ENCODE results near the gene TOMM20.

The TOMM20 gene

DNA sequence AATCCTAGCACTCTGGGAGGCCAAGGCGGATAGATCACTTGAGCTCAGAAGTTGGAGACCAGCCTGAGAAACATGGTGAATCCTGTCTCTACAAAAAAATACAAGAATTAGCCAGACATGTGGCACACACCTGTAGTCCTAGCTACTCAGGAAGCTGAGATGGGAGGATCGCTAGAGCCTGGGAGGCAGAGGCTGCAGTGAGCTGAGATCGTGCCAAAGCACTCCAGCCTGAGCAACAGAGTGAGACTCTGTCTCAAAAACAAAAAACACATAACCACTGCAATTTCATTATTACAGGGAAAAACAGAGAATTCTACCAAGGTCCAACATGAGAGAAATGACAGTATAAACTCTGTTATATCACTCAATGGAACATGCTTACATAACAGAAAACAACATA, 4.4 kb upstream of the TOMM20 start:
- no peak for FAIRE-seq

DNA sequence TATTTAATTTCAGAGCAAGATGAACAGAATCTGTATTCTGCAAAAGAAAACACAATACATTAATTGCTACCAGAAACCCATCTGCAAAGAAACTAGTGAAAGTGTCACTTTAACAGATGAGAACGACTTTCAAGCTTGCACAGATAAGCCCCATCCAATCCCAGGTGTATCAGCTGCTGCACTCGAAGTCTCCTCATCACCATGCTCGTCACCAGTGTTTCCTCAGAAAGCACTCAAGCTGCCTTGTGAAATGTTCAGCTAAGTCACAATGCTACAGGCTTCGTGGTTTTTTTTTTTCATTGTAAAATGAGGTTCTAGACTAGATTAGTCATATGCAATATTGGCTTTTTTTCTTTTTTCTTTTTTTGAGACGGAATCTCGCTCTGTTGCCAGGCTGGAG, 3.3 kb upstream of the TOMM20 start:
- FAIRE-seq = no peak

DNA sequence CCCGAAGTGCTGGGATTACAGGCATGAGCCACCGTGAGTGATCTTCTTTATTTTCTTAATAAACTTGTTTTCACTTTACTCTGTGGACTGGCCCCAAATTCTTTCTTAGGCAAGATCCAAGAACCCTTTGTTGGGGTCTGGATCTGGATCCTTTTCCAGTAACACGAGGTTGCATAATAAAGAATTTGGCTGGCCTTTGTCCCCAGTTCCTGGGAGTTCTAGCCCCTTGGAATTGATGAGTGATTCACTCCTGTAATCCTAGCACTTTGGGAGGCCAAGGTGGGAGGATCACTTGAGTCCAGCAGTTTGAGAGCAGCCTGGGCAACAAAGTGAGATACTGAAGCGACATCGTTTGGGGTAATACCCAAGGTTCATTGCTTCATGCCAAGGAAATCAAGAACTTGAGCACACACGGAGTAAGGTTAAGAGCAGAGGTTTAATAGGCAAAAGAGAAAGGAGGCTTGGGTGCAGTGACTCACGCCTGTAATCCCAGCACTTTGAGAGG, 2.2 kb upstream of the TOMM20 start:
- no peak for FAIRE-seq

DNA sequence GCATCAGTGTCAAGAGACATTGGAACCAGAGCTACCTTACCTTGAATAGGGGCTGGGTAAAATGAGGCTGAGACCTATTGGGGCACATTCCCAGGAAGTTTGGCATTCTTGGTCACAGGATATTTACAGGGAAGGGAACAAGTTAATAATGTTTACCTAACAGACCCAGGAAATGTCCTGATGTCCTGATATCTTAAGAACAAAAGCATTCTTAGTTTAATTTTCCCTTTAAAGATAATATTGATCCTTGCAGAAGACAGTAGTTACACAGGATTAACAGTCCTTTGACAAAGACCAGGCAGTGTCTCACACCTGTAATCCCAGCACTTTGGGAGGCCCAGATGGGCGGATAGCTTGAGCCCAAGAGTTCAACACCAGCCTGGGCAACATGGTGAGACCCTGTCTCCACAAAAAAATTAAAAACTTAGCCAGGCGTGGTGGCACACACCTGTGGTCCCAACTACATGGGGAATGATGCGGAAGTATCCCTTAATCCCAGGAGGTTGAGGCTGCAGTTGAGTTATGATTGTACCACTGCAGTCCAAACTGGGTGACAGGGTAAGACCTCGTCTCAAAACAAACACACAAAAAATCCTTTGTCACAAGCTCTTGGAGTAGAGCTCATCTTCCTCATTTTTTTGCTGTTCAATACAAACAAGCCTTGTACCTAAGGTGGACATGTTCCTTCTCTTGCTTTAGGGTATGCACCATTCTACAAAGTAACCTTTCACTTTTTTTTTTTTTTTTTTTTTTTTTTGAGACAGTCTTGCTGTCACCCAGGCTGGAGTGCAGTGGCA, 1.3 kb upstream of the TOMM20 start:
- FAIRE-seq = no peak

DNA sequence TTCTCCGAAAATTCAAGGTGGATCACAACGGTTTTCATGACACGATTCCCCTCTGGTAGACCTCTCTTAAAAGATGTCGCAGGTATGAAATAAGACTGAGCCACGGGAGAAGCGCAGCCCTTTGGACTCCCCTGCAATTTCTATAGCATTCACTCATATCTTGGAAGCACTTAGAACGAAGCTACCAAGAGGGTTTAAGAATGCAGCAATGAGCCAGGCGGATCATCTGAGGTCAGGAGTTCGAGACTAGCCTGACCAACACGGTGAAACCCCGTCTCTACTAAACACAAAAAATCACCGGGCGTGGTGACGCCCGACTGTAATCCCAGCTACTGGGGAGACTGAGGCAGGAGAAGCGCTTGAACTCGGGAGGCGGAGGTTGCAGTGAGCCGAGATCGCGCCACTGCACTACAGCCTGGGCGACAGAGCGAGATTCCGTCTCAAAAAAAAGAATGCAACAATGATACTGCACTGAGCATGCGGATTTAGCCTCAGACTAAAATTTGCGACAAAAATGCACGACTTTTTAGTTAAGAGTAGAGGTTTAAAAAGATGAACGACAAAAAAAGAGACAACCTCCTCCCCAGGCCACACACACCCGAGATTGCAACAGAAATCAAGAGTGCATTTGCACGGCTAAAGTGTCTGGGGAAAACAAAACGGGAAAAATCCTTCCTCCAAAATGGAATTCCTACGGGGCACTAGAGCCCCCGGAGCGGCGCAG, 743 bp downstream of the TOMM20 start:
- FAIRE-seq = no peak

DNA sequence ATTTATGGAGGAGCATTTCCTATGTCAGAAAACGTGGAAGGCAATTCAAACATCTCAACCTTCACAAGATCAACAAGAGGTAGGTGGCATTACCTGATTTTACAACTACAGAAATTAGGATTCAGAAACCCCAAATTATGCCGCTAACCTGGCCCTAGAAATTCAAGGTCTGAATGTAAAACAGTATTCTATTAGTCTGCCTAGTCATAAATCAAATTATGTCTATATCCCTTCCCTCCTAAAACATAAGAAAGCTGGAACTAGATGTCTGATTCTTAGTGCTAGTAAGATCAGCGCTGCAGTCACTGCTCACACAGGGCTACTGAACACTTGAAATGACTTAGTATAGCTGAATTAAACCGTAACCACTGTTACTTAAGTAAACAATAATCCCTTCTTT, 1.4 kb downstream of the TOMM20 start:
- FAIRE-seq = no peak

DNA sequence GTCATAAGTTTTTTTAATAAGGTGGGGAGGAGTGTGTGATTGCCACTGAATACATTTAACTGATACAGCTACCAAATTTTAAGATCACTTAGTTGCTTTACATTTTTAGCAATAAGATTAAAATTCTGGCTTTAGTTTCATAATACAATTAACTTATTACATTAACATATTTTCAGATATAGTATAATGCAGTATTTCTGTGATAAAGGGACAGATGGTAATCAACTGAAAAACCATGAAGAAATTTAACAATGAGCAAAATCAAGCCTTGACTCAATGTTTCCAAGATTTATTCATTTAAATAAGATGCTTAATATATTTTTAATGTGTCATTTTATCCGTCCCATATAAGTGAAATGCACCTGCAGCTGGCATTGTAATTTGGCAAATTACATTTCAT, 4.0 kb downstream of the TOMM20 start:
- FAIRE-seq = no peak

DNA sequence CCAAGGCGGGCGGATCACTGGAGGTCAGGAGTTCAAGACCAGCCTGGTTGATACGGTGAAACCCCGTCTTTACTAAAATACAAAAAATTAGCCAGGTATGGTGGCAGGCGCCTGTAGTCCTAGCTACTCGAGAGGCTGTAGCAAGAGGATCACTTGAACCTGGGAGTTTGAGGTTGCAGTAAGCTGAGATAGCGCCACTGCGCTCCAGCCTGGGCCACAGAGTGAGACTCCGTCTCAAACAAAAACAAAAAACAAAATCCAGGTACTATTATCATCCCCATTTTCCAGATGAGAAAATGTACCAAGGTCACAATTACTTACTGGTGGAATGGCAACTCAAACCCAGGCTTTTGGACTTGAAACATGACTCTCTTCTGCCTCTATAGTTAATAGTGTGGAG, 4.5 kb downstream of the TOMM20 start:
- no peak for FAIRE-seq

DNA sequence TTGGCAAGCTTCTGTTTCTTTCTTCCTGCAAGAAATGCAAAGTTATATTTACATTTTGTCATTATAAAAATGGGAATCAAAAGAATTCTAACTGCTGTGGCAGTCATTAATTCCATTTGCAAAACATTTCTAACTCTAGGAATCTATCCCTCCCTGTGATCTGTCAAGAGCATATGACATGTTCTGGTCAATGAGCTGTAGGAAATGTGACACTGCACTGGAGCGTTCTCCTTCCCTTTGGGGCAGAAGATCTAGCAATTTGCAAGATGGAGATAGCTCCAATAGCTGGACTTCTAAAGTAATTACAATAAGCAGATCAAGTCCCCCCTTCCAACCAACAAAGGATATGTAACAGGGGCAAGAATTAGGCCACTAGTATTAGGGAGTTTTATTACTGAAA, 6.3 kb downstream of the TOMM20 start:
- no peak for FAIRE-seq

DNA sequence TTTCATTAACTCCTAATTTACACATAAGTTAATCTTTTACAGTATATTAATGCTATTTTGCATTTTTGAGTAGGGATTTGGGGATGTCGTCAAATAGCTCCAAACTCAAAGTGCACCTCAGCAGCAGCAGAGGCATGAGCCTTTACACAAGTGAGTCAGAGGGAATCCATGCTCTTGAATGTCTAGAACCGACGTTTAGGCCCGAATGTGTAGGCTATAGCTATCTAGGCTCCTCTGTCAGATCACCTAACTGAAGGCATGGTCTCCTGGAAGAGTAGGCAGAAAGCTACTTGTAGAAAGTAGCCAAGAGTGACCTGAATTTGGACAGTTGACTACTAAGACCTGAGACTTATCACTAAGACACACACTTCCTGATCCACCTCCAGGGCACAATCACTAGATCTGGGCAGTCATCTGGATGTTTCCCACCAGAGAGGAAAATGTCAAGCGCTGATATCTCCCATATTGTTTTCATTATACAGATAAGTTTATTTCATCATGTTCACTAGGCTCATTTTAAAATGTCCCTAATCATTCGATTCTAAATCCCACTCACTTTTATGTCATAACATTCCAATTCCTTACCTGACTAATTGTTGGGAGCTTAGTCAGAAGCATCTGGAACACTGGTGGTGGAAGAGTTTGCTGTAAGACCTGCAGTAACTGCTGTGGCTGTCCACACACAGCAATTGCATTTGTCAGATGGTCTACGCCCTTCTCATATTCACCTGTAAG, 15.3 kb downstream of the TOMM20 start:
- no peak for FAIRE-seq

DNA sequence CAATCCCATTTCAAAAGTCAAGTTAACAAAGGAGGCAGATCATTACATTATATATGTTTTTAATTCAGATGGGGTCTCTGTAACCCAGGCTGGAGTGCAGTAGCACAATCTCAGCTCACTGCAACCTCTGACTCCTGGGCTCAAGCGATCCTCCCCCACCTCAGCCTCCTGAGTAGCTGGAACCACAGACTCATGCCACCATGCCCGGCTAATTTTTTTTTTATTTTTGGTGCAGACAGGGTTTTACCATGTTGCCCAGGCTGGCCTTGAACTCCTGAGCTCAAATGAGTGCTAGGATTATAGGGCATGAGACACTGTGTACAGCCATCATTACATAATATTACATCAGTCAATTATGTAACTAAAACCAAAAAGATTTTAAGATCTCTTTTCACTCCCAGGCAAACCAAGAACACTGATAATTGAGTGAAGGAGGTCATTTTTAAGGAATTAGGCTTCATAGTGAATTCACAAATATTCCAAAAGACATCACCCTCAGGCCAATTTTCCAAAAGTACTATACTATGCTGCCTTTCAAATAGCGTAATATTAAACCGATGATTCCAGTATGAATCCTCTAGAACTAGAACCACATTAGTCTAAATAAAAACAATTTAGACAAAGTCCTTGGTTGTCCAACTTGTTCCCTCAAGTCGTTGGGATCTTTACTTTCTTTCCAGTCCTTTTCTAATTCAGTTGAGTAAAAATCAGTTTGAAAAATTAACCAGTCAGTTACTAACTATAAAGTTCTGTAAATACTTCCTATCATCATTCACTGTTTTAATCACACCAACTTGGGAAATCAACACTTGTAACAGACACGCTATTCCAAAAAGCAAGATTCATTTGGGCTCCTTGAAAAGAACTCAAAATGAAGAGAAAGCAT, 16.1 kb downstream of the TOMM20 start:
- FAIRE-seq = no peak

DNA sequence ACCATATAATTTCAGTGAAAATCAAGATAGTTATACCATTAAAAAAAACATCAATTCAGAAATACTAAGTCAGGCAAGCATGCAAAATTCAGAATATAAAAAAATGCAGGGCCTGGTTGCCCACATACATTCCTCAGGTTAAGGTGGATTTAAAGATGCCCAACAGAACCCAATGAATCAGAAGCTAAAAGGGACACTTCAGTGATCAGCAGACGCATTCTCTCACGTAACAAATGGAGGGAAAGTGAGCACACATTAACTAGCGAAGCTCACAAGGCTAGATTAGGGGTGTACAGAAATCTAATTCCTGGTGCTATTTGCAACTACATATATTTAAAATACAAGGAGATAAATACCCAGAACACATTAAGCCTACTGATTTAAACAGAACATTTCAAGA, 17.5 kb downstream of the TOMM20 start:
- FAIRE-seq = no peak

DNA sequence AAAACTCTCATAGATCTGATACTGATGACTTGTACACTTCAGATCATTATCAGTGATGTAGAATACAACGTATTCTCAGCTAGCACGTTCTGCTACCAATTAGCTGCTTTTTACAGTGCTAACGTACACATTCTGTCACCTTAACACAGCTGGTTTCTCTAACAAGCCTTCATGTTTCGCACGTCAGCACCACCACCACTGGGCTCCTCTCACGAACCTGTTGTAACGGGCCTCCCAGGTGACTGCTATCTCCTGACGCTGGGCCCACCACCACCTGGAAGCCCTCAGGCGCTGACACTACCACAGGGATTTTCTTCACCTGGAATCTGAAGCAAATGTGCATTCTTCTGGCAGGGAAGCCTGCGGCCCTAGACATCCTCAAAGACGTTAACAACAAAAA, 19.8 kb downstream of the TOMM20 start:
- no peak for FAIRE-seq

DNA sequence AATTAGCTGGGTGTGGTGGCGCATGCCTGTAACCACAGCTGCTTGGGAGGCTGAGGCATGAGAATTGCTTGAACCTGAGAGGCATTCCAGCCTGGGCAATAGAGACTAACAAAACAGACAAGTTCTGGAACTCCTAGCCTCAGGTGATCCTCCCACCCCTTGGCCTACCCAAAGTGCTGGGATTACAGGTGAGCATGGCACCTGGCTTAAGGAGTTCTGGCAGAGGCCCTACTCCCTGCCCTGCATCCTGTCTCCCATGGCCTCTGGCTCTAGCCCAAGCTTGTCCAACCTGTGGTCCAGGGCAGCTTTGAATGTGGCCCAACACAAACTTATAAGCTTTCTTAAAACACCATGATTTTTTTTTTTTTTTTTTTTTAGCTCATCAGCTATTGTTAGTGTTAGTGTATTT, 20.4 kb downstream of the TOMM20 start:
- no peak for FAIRE-seq

DNA sequence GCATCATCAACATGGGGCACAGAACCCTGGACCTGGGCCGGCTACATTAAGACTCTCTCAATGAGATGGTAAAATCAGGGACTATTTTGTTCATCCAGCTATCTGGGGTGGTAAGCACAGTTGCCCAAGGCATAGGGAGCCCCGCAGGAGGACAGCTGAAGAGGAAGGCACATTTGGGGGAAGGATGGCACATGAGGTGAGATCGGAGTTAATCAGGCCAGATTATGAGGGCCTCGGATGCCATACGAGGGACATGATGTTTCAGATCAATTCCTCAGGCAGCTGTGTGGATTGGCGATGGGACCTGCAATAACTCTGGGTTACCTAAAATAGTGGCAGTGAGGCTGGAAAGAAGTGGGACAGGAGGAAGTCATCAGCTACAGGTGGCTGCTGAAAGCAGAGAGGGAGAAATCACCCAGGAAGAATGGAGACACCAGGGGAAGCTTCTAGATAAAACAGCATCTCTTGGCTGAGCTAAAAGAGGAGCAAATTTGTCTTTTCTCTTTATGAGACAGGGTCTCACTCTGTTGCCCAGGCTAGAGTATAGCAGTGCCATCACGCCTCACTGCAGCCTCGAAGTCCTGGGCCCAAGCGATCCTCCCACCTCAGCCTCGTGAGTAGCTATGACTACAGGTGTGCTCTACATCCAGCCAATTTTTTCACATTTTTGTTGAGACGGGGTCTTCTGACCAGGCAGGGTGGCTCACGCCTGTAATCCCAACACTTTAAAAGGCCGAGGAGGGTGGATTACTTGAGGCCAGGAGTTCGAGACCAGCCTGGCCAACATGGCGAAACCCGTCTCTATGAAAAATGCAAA, 21.1 kb downstream of the TOMM20 start:
- FAIRE-seq = no peak

DNA sequence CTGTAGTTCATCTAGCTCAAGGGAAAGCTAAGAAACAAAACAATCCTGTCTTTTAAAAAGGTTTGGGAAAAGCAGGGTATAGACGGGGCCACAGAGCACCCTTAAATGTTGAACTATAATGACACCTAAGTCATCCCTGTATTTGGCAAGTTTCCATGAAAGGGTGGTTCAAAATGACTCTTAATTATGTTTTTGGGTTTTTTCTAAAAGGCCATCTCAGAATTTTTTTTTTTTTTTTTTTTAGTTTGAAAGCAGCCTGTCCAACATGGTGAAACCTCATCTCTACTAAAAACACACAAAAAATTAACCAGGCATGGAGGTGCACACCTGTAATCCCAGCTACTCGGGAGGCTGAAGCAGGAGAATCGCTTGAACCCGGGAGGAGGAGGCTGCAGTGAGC, 22.2 kb downstream of the TOMM20 start:
- no peak for FAIRE-seq

DNA sequence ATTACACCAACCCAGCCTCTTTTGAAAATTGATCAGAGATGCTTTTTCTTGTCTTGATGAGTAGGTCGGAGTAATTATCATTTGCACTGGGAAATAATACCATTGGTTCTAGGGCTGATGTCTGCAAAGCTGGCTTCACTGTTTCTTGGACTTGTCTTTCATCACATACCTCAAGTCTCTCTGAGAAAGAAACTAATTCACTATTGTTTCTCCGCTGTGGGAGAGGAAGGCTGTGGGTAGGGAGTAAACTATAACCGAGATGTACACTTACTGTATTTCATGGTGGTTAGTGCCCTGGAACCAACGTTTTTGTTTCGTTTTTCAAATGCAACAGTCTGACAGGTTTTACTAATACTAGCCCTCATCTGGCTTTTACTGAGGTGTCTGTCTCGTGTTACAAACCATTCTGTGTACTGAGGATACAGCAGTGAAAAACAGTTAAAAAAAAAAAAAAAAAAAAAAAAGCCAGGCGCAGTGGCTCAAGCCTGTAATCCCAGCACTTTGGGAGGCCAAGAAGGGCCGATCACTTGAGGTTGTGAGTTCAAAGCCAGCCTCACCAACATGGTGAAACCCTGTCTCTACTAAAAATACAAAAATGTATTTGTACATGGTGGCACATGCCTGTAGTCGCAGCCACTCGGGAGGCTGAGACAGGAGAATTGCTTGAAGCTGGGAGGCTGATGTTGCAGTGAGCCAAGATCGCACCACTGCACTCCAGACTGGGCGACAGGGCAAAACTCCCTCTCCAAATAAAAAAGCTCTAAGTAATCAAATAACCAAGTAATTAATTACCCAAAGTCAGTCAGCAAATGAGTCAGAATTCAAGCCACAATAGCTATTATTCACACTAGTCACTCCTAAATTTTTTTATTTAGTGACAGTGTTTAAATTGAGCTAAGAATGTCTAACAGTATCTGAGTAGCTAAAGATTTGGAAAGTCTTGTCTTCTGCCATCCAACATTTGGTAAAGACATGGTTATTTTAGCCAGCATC, 23.3 kb downstream of the TOMM20 start:
- FAIRE-seq = peak; percentile 94

DNA sequence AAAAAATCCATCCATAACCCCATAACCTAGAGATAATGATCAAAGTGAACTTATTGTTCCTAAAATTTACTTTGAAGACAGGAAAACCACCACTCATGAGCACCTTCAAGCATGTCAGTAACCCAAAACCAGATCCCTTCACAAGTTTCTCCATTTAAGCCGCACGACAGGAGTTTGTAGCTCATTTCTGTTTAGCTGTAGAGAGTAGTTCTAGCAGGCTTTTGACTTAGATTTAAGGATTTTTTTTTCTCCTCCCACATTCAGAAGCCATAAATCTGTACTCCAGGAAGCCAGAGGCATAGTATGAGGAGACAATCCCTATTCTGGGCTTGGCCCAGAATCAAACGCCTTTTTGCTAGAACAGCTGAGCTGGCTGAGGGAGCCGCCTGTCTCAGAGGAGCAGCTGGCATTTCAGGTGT, 25.6 kb downstream of the TOMM20 start:
- FAIRE-seq = no peak

DNA sequence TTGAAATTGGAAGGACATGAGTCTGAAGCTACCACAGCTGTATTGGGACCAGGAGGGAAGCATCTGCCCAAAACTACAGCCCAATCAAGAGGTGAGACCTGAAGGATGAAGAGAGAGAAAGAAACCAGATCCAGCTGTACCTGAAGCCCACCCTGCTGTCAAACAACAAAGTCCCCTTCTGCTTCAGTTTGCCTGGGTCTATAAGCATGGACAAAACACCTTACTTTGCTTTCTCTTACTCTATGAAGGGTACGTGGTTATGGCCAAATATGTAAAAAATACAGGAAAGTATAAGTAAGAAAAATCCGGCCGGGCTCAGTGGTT, 26.4 kb downstream of the TOMM20 start:
- no peak for FAIRE-seq

DNA sequence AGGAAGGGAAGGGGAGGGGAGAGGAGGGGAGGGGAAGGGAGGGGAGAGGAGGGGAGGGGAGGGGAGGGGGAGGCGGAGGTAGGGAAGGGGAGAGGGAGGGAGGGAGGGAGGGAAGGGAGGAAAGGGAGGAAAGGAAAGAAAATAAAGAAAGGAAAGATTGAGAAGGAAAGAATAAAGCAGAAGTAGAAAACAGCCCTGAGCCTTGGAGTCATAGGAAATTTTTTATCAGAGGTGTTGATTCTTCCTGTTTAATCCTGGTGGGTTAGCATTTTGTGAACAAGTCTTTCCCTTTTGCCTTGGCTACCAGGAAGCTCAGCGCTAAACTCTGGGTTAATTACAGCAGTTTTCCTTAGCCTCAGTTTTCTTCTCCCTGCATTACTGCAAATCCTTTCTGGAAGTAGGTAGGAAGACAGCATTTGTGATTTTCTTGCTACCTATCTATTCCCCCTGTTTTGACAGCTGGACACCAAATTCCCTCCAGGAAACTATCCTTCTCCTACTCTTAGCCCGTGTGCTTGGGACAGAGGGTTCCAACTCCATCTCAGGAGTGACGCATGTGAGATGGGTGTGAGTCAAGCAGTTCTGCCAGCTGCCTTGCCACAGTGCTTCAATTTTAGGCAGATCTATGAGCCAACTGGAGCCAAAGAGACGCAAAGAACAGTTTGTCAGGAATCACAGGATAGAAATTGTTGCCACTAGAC, 26.9 kb downstream of the TOMM20 start:
- no peak for FAIRE-seq
